ENCODE results near the gene OR1F1.

DNA sequence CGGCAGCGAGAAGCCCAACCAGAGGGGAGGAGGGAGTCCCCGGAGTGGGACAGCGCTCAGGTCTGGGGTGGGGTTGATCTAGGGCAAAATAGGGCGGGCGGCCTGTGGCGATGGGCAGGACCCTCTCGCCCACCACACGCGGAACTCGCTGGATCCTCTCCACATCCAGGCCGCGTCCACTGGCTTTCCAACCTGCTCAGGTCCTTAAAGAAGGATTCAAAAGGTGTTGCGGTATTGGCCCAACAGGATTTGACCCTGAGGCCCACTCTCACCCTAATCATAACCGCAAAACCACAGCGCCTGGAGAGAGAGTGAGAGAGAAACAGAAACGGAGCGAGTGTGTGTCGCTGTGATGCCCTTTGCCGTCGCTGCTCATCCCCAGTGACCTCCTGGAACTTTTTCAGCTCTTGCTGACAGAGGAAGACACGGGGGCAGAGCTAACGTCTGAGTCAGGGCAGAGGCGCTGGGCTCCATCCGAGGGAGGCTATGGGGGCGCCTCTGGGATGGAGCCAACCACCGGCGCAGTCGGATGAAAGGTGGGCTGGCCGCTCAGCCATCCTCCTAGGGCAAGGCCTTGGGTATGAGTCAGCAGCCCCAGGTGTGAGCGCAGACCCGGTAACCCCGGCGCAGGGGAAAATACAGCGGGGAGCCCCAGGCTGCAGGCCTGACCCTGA lies 16.7 kb upstream of the OR1F1 start:
- TF ChIP-seq NFIC (IDR thresholded peaks at IDR 0.05): no peak
- no peak for TF ChIP-seq TAF1 (IDR thresholded peaks at IDR 0.05; ENCODE audit: low read depth)
